ENCODE results near the gene PLOD1. TPM values are rescaled to one million over a fixed set of nuclear protein-coding genes. Genes with fewer than 3 reads are reported as not detected.
A peak's percentile ranks its signal among the peaks of the same experiment; 100 is the strongest.

PLOD1 gene
- total and polyA plus RNA-seq, 2 of the 13 experiments (the other 11 are each of a cell fraction or from before 2014, with no cell fraction given), result 70.1 to 318 TPM

GRCh38 chr1:11927866-11928592, 6.5 kb upstream of the PLOD1 start:
- Histone ChIP-seq H3K36me3 (replicated peaks in 1 of 2; ENCODE audit: control insufficient read depth in 1 of 2, insufficient read depth in 2 of 2, low read length in 2 of 2) (peaks cover 0 to 9% of the 10 kb centered on the region in 2 experiments; a peak in 3 of 5 replicates), H3K27ac (ENCODE audit: extremely low read length, insufficient read depth, low read length) (peak overlapping the region; percentile 96), H3K9me3 (ENCODE audit: low read length) (no peaks in the 10 kb centered on the region), H3K4me3 (replicated peaks in 1 of 3; ENCODE audit: insufficient read depth in 1 of 3, low read depth in 2 of 3, low read length in 3 of 3) (peak overlapping the region in 1 of 3 experiments; percentile 23; a peak in 2 of 6 replicates), H4K20me1 (ENCODE audit: insufficient read depth, low read length) (peaks cover 20% of the 10 kb centered on the region), H3K9ac (ENCODE audit: insufficient read depth, low read depth, low read length) (peak overlapping the region; percentile 58), H3K4me2 (ENCODE audit: low read depth, low read length) (peak overlapping the region; percentile 51), H3K4me1 (ENCODE audit: insufficient read depth, low read length) (peaks cover 63% of the 10 kb centered on the region), H2AFZ (ENCODE audit: low read length) (no peak overlapping the region), H3K79me2 (ENCODE audit: insufficient read depth, low read length) (peaks cover 24% of the 10 kb centered on the region), H3K27me3 (ENCODE audit: control insufficient read depth in 1 of 2, insufficient read depth in 2 of 2, low read length in 2 of 2) (no peaks in the 10 kb centered on the region; a peak in 1 of 5 replicates)
- intact Hi-C loops (cut with micrococcal nuclease; ENCODE audit: unreplicated experiment), result loop anchor here (2.0 to 5.0 kb wide), 2 partner anchors 19 to 454 kb away; no protein-coding TSS in a partner anchor
- peak; percentile 86 for FAIRE-seq
- no TSS peak for BruUV-seq (replicated peaks)
- peak; percentile 82 for DNase-seq (ENCODE audit: low spot score)
- in situ Hi-C loops (cut with HindIII; ENCODE audit: extremely low pct_ligation_motif_present, low pct_unique_long_range_greater_than_20kb), result no loop called here
- 3% methylated on average over 5 of the region's 5 CpGs for WGBS (ENCODE audit: low lambda C conversion rate)
- peak; percentile 28 for ATAC-seq
- ChIA-PET POLR2A (interaction anchor here (0.7 to 9.1 kb wide), 5 partner anchors 17 to 122 kb away, joined by 3 to 178 read pairs (median 3); partner anchors contain the start of genes CLCN6, MFN2, MIIP and MTHFR), CTCF (ENCODE audit: low intra/inter-chr PET ratio, low total read pairs) (no interaction called here)
- TF ChIP-seq PRMT3 (CRISPR knock-in tag; IDR thresholded peaks at IDR 0.05; ENCODE audit: borderline replicate concordance, low read depth) (no peak), HNRNPK (IDR thresholded peaks at IDR 0.05; ENCODE audit: low read depth, low read length, poor library complexity, severe bottlenecking) (no peak), ZSCAN12 (CRISPR knock-in tag; IDR thresholded peaks at IDR 0.05) (no peak), ARNT (IDR thresholded peaks at IDR 0.05) (no peak), ZMAT3 (CRISPR knock-in tag; conservative IDR thresholded peaks at IDR 0.05) (no peak), MXD4 (CRISPR knock-in tag; IDR thresholded peaks at IDR 0.05) (no peak), TCF7 (IDR thresholded peaks at IDR 0.05; ENCODE audit: low read depth) (no peak), KIAA2018 (CRISPR knock-in tag; IDR thresholded peaks at IDR 0.05; ENCODE audit: borderline replicate concordance) (no peak), ETV6 (CRISPR knock-in tag; conservative IDR thresholded peaks at IDR 0.05) (no peak), THAP8 (CRISPR knock-in tag; IDR thresholded peaks at IDR 0.05; ENCODE audit: borderline replicate concordance) (no peak), MAFG (CRISPR knock-in tag; IDR thresholded peaks at IDR 0.05) (no peak), ZNF550 (CRISPR knock-in tag; IDR thresholded peaks at IDR 0.05; ENCODE audit: borderline replicate concordance) (no peak), UBTF (CRISPR knock-in tag; IDR thresholded peaks at IDR 0.05) (no peak)
